H1 (cell line): ENCODE results near the gene ATP2C1. TPM values are rescaled to one million over a fixed set of nuclear protein-coding genes. Genes with fewer than 3 reads are reported as not detected.

Experiments used
- CTCF ChIA-PET: fragments of 300-600 bp; sonication (Branson Sonifier 250); formaldehyde crosslinking; loops from one replicate; lab custom pipeline; 2021; ENCODE audit not compliant: partially characterized antibody; lab: Charles Lee
- POLR2A ChIA-PET: fragments of 300-600 bp; sonication (Branson Sonifier 250); formaldehyde crosslinking; loops from one replicate; lab custom pipeline; 2021; ENCODE audit warnings: inconsistent platforms; ENCODE audit not compliant: partially characterized antibody; lab: Charles Lee
- DNase-seq, 2 experiments: peaks; one replicate each; pipeline versions ENCODE4 v3.0.0 to v3.0.0-alpha.2; 2010 to 2022; ENCODE audit warnings: low spot score in 2 of 2, low read depth in 1 of 2, mixed read lengths in 1 of 2
- FAIRE-seq: peaks from 2 replicates; lab custom pipeline; 2011; peaks lifted over from hg19 to GRCh38; lab: Jason Lieb, UNC
- H2AFZ ChIP-seq: 2 replicates; pipeline ENCODE4 v1.8.1; 2012; ENCODE audit warnings: low read length, inconsistent platforms
- H2AK5ac ChIP-seq: 2 replicates; pipeline ENCODE4 v1.6.1; 2013; ENCODE audit warnings: low read depth, low read length
- H2BK120ac ChIP-seq: replicated peaks from 2 replicates; pipeline ENCODE3; 2013; ENCODE audit warnings: low read depth, low read length, inconsistent platforms
- H2BK12ac ChIP-seq: 2 replicates; pipeline ENCODE4 v1.6.1; 2013; ENCODE audit warnings: low read depth, low read length
- H2BK15ac ChIP-seq: 2 replicates; pipeline ENCODE4 v1.6.1; 2013; ENCODE audit warnings: low read length
- H2BK20ac ChIP-seq: 2 replicates; pipeline ENCODE4 v1.6.1; 2013; ENCODE audit warnings: low read length
- H2BK5ac ChIP-seq: 2 replicates; pipeline ENCODE4 v1.6.1; 2013; ENCODE audit warnings: low read depth, low read length
- H3K14ac ChIP-seq: 2 replicates; pipeline ENCODE4 v1.6.1; 2013; ENCODE audit warnings: inconsistent platforms; ENCODE audit not compliant: insufficient read length
- H3K18ac ChIP-seq: 2 replicates; pipeline ENCODE4 v1.6.1; 2013; ENCODE audit warnings: low read length; ENCODE audit errors: extremely low read depth
- H3K23ac ChIP-seq: 2 replicates; pipeline ENCODE4 v1.6.1; 2013; ENCODE audit warnings: inconsistent platforms; ENCODE audit not compliant: insufficient read length
- H3K23me2 ChIP-seq: 2 replicates; pipeline ENCODE4 v1.6.1; 2013; ENCODE audit warnings: low read depth, low read length
- H3K27ac ChIP-seq: 2 replicates; pipeline ENCODE4 v1.6.1; 2011; ENCODE audit warnings: low read depth, low read length, inconsistent platforms
- H3K27me3 ChIP-seq, 4 experiments: replicated peaks in 1 of 4; 1 replicate in 1 of 4; 2 replicates in 3 of 4; pipeline versions ENCODE4 v1.6.1 to v1.8.1; 2011 to 2013; ENCODE audit warnings: low read length in 3 of 4, mild to moderate bottlenecking in 3 of 4, inconsistent platforms in 2 of 4, mixed read lengths in 2 of 4, moderate library complexity in 1 of 4; ENCODE audit not compliant: control insufficient read depth in 3 of 4, insufficient read depth in 3 of 4; ENCODE audit errors: extremely low read depth in 1 of 4
- H3K36me3 ChIP-seq, 4 experiments: 2 replicates each; pipeline versions ENCODE4 v1.6.1 to v1.8.1; 2011 to 2013; ENCODE audit warnings: mild to moderate bottlenecking in 4 of 4, low read length in 3 of 4, moderate library complexity in 2 of 4, control low read depth in 1 of 4, inconsistent platforms in 1 of 4; ENCODE audit not compliant: insufficient read depth in 4 of 4, control insufficient read depth in 2 of 4
- H3K4ac ChIP-seq: replicated peaks from 2 replicates; pipeline ENCODE3; 2013; ENCODE audit warnings: low read length, low read depth, mixed read lengths, inconsistent platforms; ENCODE audit not compliant: insufficient read length
- H3K4me1 ChIP-seq, 4 experiments: replicated peaks in 1 of 4; 1 replicate in 1 of 4; 2 replicates in 3 of 4; pipeline versions ENCODE4 v1.6.1 to v1.8.1; 2011 to 2013; ENCODE audit warnings: low read length in 3 of 4, inconsistent platforms in 2 of 4, mixed read lengths in 1 of 4; ENCODE audit not compliant: insufficient read depth in 4 of 4, control insufficient read depth in 3 of 4
- H3K4me2 ChIP-seq, 2 experiments: 2 replicates each; pipeline versions ENCODE4 v1.6.1 to v1.8.1; 2011 to 2013; ENCODE audit warnings: low read depth in 2 of 2, low read length in 2 of 2, control low read depth in 1 of 2, inconsistent platforms in 1 of 2, mild to moderate bottlenecking in 1 of 2; ENCODE audit not compliant: insufficient read depth in 1 of 2
- H3K4me3 ChIP-seq, 4 experiments: fragments of 200-600, 300-600 bp in 1 of 4; sonication (generic), shearing (Covaris generic), sonication (Bioruptor Twin) in 1 of 4; 2 replicates each; pipeline versions ENCODE4 v1.5.1 to v1.8.1; 2011 to 2016; ENCODE audit warnings: low read length in 4 of 4, low read depth in 3 of 4, control low read depth in 2 of 4, inconsistent platforms in 2 of 4, mild to moderate bottlenecking in 2 of 4, mixed read lengths in 1 of 4, moderate library complexity in 1 of 4; ENCODE audit not compliant: insufficient read depth in 2 of 4; ENCODE audit errors: extremely low read depth in 1 of 4
- H3K56ac ChIP-seq: replicated peaks from 2 replicates; pipeline ENCODE3; 2013; ENCODE audit warnings: low read depth, mild to moderate bottlenecking, mixed read lengths, low read length, inconsistent platforms; ENCODE audit not compliant: insufficient read length
- H3K79me1 ChIP-seq: 2 replicates; pipeline ENCODE4 v1.6.1; 2013; ENCODE audit warnings: low read depth, low read length, control low read depth
- H3K79me2 ChIP-seq, 2 experiments: 2 replicates each; pipeline versions ENCODE4 v1.6.1 to v1.8.1; 2012 to 2013; ENCODE audit warnings: low read length in 2 of 2, mild to moderate bottlenecking in 2 of 2, inconsistent platforms in 1 of 2; ENCODE audit not compliant: insufficient read depth in 2 of 2, control insufficient read depth in 1 of 2
- H3K9ac ChIP-seq, 4 experiments: replicated peaks in 1 of 4; 1 replicate in 1 of 4; 2 replicates in 3 of 4; pipeline versions ENCODE4 v1.6.1 to v1.8.1; 2011 to 2013; ENCODE audit warnings: low read depth in 3 of 4, low read length in 3 of 4, control low read depth in 2 of 4, mild to moderate bottlenecking in 2 of 4, moderate library complexity in 2 of 4, inconsistent platforms in 1 of 4; ENCODE audit errors: extremely low read depth in 1 of 4
- H3K9me3 ChIP-seq, 2 experiments: 2 replicates each; pipeline versions ENCODE4 v1.6.1 to v1.8.1; 2012 to 2013; ENCODE audit warnings: mild to moderate bottlenecking in 2 of 2, moderate library complexity in 2 of 2, control low read depth in 1 of 2, inconsistent platforms in 1 of 2, low read depth in 1 of 2, low read length in 1 of 2, mixed read lengths in 1 of 2; ENCODE audit not compliant: insufficient read depth in 2 of 2
- H4K20me1 ChIP-seq, 2 experiments: replicated peaks in 1 of 2; 2 replicates each; pipeline versions ENCODE3 to v1.8.1; 2011 to 2013; ENCODE audit warnings: inconsistent platforms in 2 of 2, low read length in 2 of 2, mild to moderate bottlenecking in 1 of 2; ENCODE audit not compliant: insufficient read depth in 2 of 2, control insufficient read depth in 1 of 2
- H4K5ac ChIP-seq: 2 replicates; pipeline ENCODE4 v1.6.1; 2013; ENCODE audit warnings: low read length, low read depth, mixed read lengths, inconsistent platforms; ENCODE audit not compliant: insufficient read length
- H4K8ac ChIP-seq: 2 replicates; pipeline ENCODE4 v1.8.0; 2013; ENCODE audit warnings: mild to moderate bottlenecking, moderate library complexity, low read length, inconsistent platforms; ENCODE audit not compliant: insufficient read depth; ENCODE audit errors: extremely low read depth
- H4K91ac ChIP-seq: replicated peaks from 2 replicates; pipeline ENCODE3; 2013; ENCODE audit warnings: low read length, mixed read lengths, inconsistent platforms; ENCODE audit not compliant: insufficient read length
- RNF2 ChIP-seq: fragments of 200-900, 300-1000 bp; sonication (generic); IDR thresholded peaks from 2 replicates; pipeline ENCODE4 v1.7.1; 2016; ENCODE audit warnings: borderline replicate concordance, low read depth, mild to moderate bottlenecking, antibody characterized with exemption, low read length; ENCODE audit not compliant: poor library complexity, severe bottlenecking; ENCODE audit errors: missing control alignments
- WGBS, 2 experiments: shearing (Covaris generic) in 1 of 2; methylation state at CpG; one replicate each; pipeline versions ENCODE4 v1.1.6 to v1.1.7; 2013 to 2015; ENCODE audit warnings: low lambda C conversion rate in 2 of 2, mixed read lengths in 2 of 2, inconsistent platforms in 1 of 2, low coverage in 1 of 2, missing lambda C conversion rate in 1 of 2; ENCODE audit not compliant: insufficient replicate concordance in 2 of 2, insufficient coverage in 1 of 2, insufficient read length in 1 of 2; ENCODE audit errors: extremely low coverage in 1 of 2, missing lambda C conversion rate in 1 of 2; 5-methylcytosine and 5-hydroxymethylcytosine counted together
- polyA plus RNA-seq, 7 experiments: library from polyadenylated mRNA; depleted of rRNA in 3 of 7; stranded (reverse) in 5 of 7; unstranded in 2 of 7; fragments of >200 nt in 5 of 7; fragments of 200-250 nt in 2 of 7; gene quantifications; 1 replicate in 5 of 7; 2 replicates in 1 of 7; 4 replicates in 1 of 7; pipeline versions ENCODE4 v1.2.1 to v1.2.3, GENCODE V29; 2011 to 2013; ENCODE audit warnings: missing spikeins in 2 of 7, mixed read lengths in 2 of 7
- total RNA-seq: library from RNA; stranded (reverse); fragmentation: NEBNext Ultra II Directional; extraction: Animal tissue kit (Norgen Biotek cat#: 25700); gene quantifications from 2 replicates; pipeline ENCODE4 v1.2.1, GENCODE V29; 2021

Gene ATP2C1
- total and polyA plus RNA-seq, 2 of the 8 experiments (the other 6 are each of a cell fraction or from before 2014, with no cell fraction given), result 50.7 to 68.5 TPM

DNA sequence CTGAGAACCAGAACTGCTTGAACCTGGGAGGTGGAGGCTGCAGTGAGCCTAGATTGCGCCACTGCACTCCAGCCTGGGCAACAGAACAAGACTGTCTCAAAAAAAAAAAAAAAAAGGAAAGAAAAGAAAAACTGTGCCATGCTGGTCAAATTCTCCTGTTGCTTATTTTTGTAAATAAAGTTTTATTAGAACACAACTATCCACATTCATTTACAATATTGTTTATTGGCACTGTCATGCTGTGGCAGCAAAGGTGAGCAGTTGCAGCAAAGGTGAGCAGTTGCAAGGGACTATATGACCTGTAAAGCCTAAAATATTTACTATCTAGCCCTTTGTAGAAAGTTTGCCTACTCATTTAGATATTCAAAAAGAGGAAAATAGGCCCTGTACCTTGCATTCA lies 114.4 kb downstream of the ATP2C1 start:
- Histone ChIP-seq H4K91ac (no peak overlapping the region), H3K23me2 (no peaks in the 10 kb centered on the region), H3K4me1 (no peaks in the 10 kb centered on the region), H3K36me3 (peaks cover 0 to 27% (median 2%) of the 10 kb centered on the region in 4 experiments; a peak in 2 of 8 replicates), H4K5ac (no peak overlapping the region), H3K27me3 (no peaks in the 10 kb centered on the region), H4K8ac (no peak overlapping the region), H2BK120ac (no peak overlapping the region), H2AK5ac (no peak overlapping the region), H3K56ac (no peak overlapping the region), H3K79me2 (no peaks in the 10 kb centered on the region; a peak in 1 of 4 replicates), H3K4me3 (no peak overlapping the region), H3K9me3 (no peaks in the 10 kb centered on the region), H3K27ac (no peak overlapping the region), H2BK5ac (no peak overlapping the region), H2AFZ (no peak overlapping the region), H3K4me2 (no peak overlapping the region), H3K4ac (no peak overlapping the region), H3K18ac (no peak overlapping the region), H3K23ac (no peak overlapping the region), H3K79me1 (no peaks in the 10 kb centered on the region), H3K9ac (no peak overlapping the region), H4K20me1 (no peaks in the 10 kb centered on the region), H2BK20ac (no peak overlapping the region), H2BK15ac (no peak overlapping the region), H3K14ac (no peak overlapping the region), H2BK12ac (no peak overlapping the region)
- POLR2A ChIA-PET, result interaction anchor here (0.6 to 1.2 kb wide), 2 partner anchors 12 to 371 kb away, joined by 3 to 4 read pairs; no protein-coding TSS in a partner anchor
- FAIRE-seq, result no peak
- 80% methylated on average over 1 of the region's 1 CpG; no CpG with 5 or more reads in 1 of the 2 experiments for WGBS, 2 experiments
- DNase-seq, result no peak
- CTCF ChIA-PET, result no interaction called here
- TF ChIP-seq RNF2, result no peak
